Lung (tissue), 12 donors: Measurements from ENCODE around the gene EXOSC6. TPM values are rescaled to one million over a fixed set of nuclear protein-coding genes. Genes with fewer than 3 reads are reported as not detected.
A peak's percentile ranks its signal among the peaks of the same experiment; 100 is the strongest.
"Not testable (repeated sequence)": the region's sequence is repeated elsewhere in the genome, so short reads cannot be mapped to it uniquely, and the experiment has no call there.

Source experiments
- ATAC-seq: fragments of 200-7000 bp; cut with Tn5 transposase; one replicate; pipeline ENCODE4 v1.9.1; 2020; ENCODE audit warnings: moderate number of reproducible peaks; ENCODE audit not compliant: insufficient read depth, low FRiP score
- DNase-seq, 3 donors: peaks; one replicate each; pipeline ENCODE4 v3.0.0-alpha.2; 2013 to 2017
- H3K27ac ChIP-seq, 2 donors: one replicate each; pipeline ENCODE4 v1.5.1; 2013; ENCODE audit warnings: mild to moderate bottlenecking in 2 of 2, moderate library complexity in 2 of 2, control low read depth in 1 of 2, inconsistent platforms in 1 of 2, low read depth in 1 of 2, low read length in 1 of 2
- H3K27me3 ChIP-seq, 3 donors: one replicate each; pipeline ENCODE4 v1.5.1; 2013; ENCODE audit warnings: low read length in 2 of 3; ENCODE audit not compliant: control insufficient read depth in 3 of 3, insufficient read depth in 3 of 3
- H3K36me3 ChIP-seq, 4 donors: one replicate each; pipeline ENCODE4 v1.5.1; 2013; ENCODE audit warnings: low read length in 4 of 4, mild to moderate bottlenecking in 1 of 4, moderate library complexity in 1 of 4; ENCODE audit not compliant: control insufficient read depth in 4 of 4, insufficient read depth in 4 of 4
- H3K4me1 ChIP-seq, 5 donors: one replicate each; pipeline ENCODE4 v1.5.1; 2013; ENCODE audit warnings: low read length in 5 of 5, mild to moderate bottlenecking in 2 of 5, moderate library complexity in 1 of 5; ENCODE audit not compliant: control insufficient read depth in 5 of 5, insufficient read depth in 5 of 5
- H3K4me3 ChIP-seq: one replicate; pipeline ENCODE4 v1.5.1; 2013; ENCODE audit warnings: mild to moderate bottlenecking, control low read depth, moderate library complexity
- H3K9ac ChIP-seq, 2 donors: one replicate each; pipeline ENCODE4 v1.5.1; 2013; ENCODE audit warnings: low read length in 2 of 2, control low read depth in 1 of 2; ENCODE audit not compliant: insufficient read depth in 1 of 2
- H3K9me3 ChIP-seq, 4 donors: one replicate each; pipeline ENCODE4 v1.5.1; 2013; ENCODE audit warnings: low read length in 3 of 4, mild to moderate bottlenecking in 1 of 4, moderate library complexity in 1 of 4; ENCODE audit not compliant: control insufficient read depth in 4 of 4, insufficient read depth in 3 of 4
- CTCF ChIP-seq: IDR thresholded peaks from 2 replicates; pipeline ENCODE4 v1.5.1; 2012; ENCODE audit warnings: mild to moderate bottlenecking; ENCODE audit errors: control extremely low read depth, extremely low read depth
- WGBS, 2 donors: extraction: QIAGEN DNeasy Blood & Tissue Kit; methylation state at CpG; one replicate each; pipeline ENCODE4 v1.1.7; 2013; 5-methylcytosine and 5-hydroxymethylcytosine counted together
- polyA plus RNA-seq, 2 donors: library from polyadenylated mRNA; stranded (reverse); fragments of 200-250 nt; gene quantifications; one replicate each; pipeline ENCODE4 v1.2.1, GENCODE V29; 2013
- total RNA-seq, 2 donors: library from RNA; depleted of rRNA in 1 of 2; stranded (reverse); fragments of >200 nt in 1 of 2; gene quantifications; one replicate each; pipeline ENCODE4 v1.2.1, GENCODE V29; 2014 to 2021
- donor health status: control.
- donor health status: control.
- donor health status: Bipolar disorder and iron deficiency.
- donor health status: healthy.
- donor health status: DM: yes; HTN: yes; CAD: no.

The EXOSC6 gene
- total and polyA plus RNA-seq, 4 donors: 7.1 to 28.0 (median 22.7) TPM

GRCh38 chr16:70298988-70299938 lies 47.5 kb upstream of the EXOSC6 start, which contains the start of gene DDX19B:
TSS of gene DDX19B (plus strand) at chr16:70299186. CDS start at chr16:70299298, 112 bp downstream.
- peak within 1 kb of the TSS; percentile 97 to 99 for H3K9ac ChIP-seq
- WGBS, 2 donors: 1% methylated on average over 37 of the region's 37 CpGs
- peak; percentile 87 to 89 (median 89) for DNase-seq
- H3K36me3 ChIP-seq: peaks cover 0 to 4% (median 0%) of the 10 kb centered on the region in 4 donors
- H3K27ac ChIP-seq: peak within 1 kb of the TSS; percentile 95 to 98
- H3K9me3 ChIP-seq: peaks cover 0 to 5% (median 1%) of the 10 kb centered on the region in 4 donors
- H3K4me3 ChIP-seq: peak within 1 kb of the TSS; percentile 86
- H3K27me3 ChIP-seq: no peaks in the 10 kb centered on the region
- peaks cover 0 to 11% (median 0%) of the 10 kb centered on the region in 5 donors for H3K4me1 ChIP-seq
- TF ChIP-seq CTCF: no peak
- peak; percentile 90 for ATAC-seq

GRCh38 chr16:70295634-70296033 lies 43.9 kb upstream of the EXOSC6 start:
- no peak for ATAC-seq
- no peak for DNase-seq
- H3K27ac ChIP-seq: no peak overlapping the region

GRCh38 chr16:70294385-70295025 lies 42.8 kb upstream of the EXOSC6 start:
- Histone ChIP-seq H3K4me3 (no peak overlapping the region), H3K9ac (no peak overlapping the region), H3K27ac (no peak overlapping the region), H3K9me3 (no peaks in the 10 kb centered on the region), H3K27me3 (no peaks in the 10 kb centered on the region), H3K36me3 (no peaks in the 10 kb centered on the region), H3K4me1 (peaks cover 0 to 7% (median 2%) of the 10 kb centered on the region in 5 donors)
- no peak for TF ChIP-seq CTCF
- ATAC-seq: no peak
- WGBS, 2 donors: 93 to 96% methylated on average over 28 of the region's 28 CpGs
- DNase-seq: no peak

More at GRCh38 chr16:70295634-70296033, 43.9 kb upstream of the EXOSC6 start:
- Histone ChIP-seq H3K4me1 (peaks cover 0 to 11% (median 0%) of the 10 kb centered on the region in 5 donors), H3K27me3 (no peaks in the 10 kb centered on the region), H3K4me3 (no peak overlapping the region), H3K36me3 (no peaks in the 10 kb centered on the region), H3K9me3 (no peaks in the 10 kb centered on the region), H3K9ac (no peak overlapping the region)
- no peak for TF ChIP-seq CTCF

GRCh38 chr16:70292148-70292547 lies 40.4 kb upstream of the EXOSC6 start:
- not testable (repeated sequence) for H3K27ac ChIP-seq, H3K27me3 ChIP-seq, H3K9me3 ChIP-seq, DNase-seq, H3K4me1 ChIP-seq, H3K9ac ChIP-seq, H3K4me3 ChIP-seq, ATAC-seq, H3K36me3 ChIP-seq
- WGBS, 2 donors: 95 to 97% methylated on average over 11 of the region's 11 CpGs
